Fibroblast of lung (primary cell): ENCODE data around the gene SCP2.

ENCODE experiments used
- CTCF ChIP-seq, 2 donors: IDR thresholded peaks in 1 of 2; conservative IDR thresholded peaks in 1 of 2; 1 replicate in 1 of 2; 2 replicates in 1 of 2; pipeline ENCODE4 v1.5.1; 2011 to 2012; ENCODE audit warnings: low read length in 2 of 2, control low read depth in 1 of 2, inconsistent platforms in 1 of 2, low read depth in 1 of 2, mild to moderate bottlenecking in 1 of 2
- EZH2 ChIP-seq: IDR thresholded peaks from 2 replicates; pipeline ENCODE4 v1.5.1; 2012; ENCODE audit warnings: low read length, control low read depth, mild to moderate bottlenecking; ENCODE audit errors: missing control alignments

- peak in 1 of 2 donors; percentile 13 for TF ChIP-seq CTCF (conservative IDR thresholded peaks at IDR 0.05 in 1 of 2, IDR thresholded peaks at IDR 0.05 in 1 of 2; ENCODE audit: low read depth in 1 of 2, low read length in 2 of 2)
- no peak for TF ChIP-seq EZH2
These were observed 43.1 kb downstream of the SCP2 start for GRCh38 chr1:52970149-52970548.
